CD4-positive, CD25-positive, alpha-beta regulatory T cell (primary cell): ENCODE data around the gene AZU1. TPM values are rescaled to one million over a fixed set of nuclear protein-coding genes. Genes with fewer than 3 reads are reported as not detected.

ENCODE experiments used
- ATAC-seq, 2 donors: fragments of 150-1000 bp; cut with Tn5 transposase; one replicate each; pipeline ENCODE4 v1.10.0; 2021; ENCODE audit warnings: low read depth in 2 of 2, moderate number of reproducible peaks in 2 of 2, moderate library complexity in 1 of 2
- DNase-seq, 3 donors: peaks; one replicate each; pipeline versions ENCODE4 v3.0.0 to v3.0.0-alpha.2; 2012 to 2022; ENCODE audit warnings: mixed read lengths in 1 of 3
- H3K27ac ChIP-seq: one replicate; pipeline ENCODE4 v1.7.0; 2013; ENCODE audit warnings: mild to moderate bottlenecking, low read length; ENCODE audit not compliant: insufficient read depth, poor library complexity, severe bottlenecking
- H3K27me3 ChIP-seq: one replicate; pipeline ENCODE4 v1.7.0; 2013; ENCODE audit warnings: low read length; ENCODE audit not compliant: control insufficient read depth, insufficient read depth
- H3K36me3 ChIP-seq: one replicate; pipeline ENCODE4 v1.7.0; 2013; ENCODE audit warnings: mild to moderate bottlenecking, low read length, moderate library complexity; ENCODE audit not compliant: control insufficient read depth, insufficient read depth
- H3K4me1 ChIP-seq: 2 replicates; pipeline ENCODE4 v1.7.0; 2013; ENCODE audit warnings: mild to moderate bottlenecking, low read length; ENCODE audit not compliant: insufficient read depth, control insufficient read depth, poor library complexity, severe bottlenecking
- H3K4me3 ChIP-seq: one replicate; pipeline ENCODE4 v1.7.0; 2013; ENCODE audit warnings: low read depth, mild to moderate bottlenecking, low read length, moderate library complexity
- H3K9me3 ChIP-seq, 2 experiments: 1 replicate in 1 of 2; 2 replicates in 1 of 2; pipeline ENCODE4 v1.7.0; 2013; ENCODE audit warnings: low read length in 2 of 2, mild to moderate bottlenecking in 1 of 2, moderate library complexity in 1 of 2; ENCODE audit not compliant: control insufficient read depth in 2 of 2
- H3K27ac Mint-ChIP-seq, 3 donors: one replicate each; pipeline ENCODE4 v1.8.0; 2020 to 2022; ENCODE audit warnings: mild to moderate bottlenecking in 3 of 3, mixed read lengths in 3 of 3, moderate library complexity in 2 of 3
- H3K27me3 Mint-ChIP-seq: one replicate; pipeline ENCODE4 v1.8.0; 2022; ENCODE audit warnings: mild to moderate bottlenecking, mixed read lengths
- H3K36me3 Mint-ChIP-seq: one replicate; pipeline ENCODE4 v1.8.0; 2020; ENCODE audit warnings: mixed read lengths
- H3K4me1 Mint-ChIP-seq, 4 donors: one replicate each; pipeline ENCODE4 v1.8.0; 2020 to 2022; ENCODE audit warnings: mixed read lengths in 4 of 4, mild to moderate bottlenecking in 1 of 4
- H3K4me3 Mint-ChIP-seq, 4 donors: one replicate each; pipeline ENCODE4 v1.8.0; 2020 to 2022; ENCODE audit warnings: mild to moderate bottlenecking in 4 of 4, mixed read lengths in 4 of 4, moderate library complexity in 3 of 4
- H3K9me3 Mint-ChIP-seq, 7 donors: one replicate each; pipeline ENCODE4 v1.8.0; 2020 to 2022; ENCODE audit warnings: mixed read lengths in 7 of 7, mild to moderate bottlenecking in 3 of 7, moderate library complexity in 2 of 7
- polyA plus RNA-seq, 4 donors: library from polyadenylated mRNA; unstranded; fragments of 300-500 nt; fragmentation: Illumina TruSeq; gene quantifications; one replicate each; pipeline ENCODE4 v1.2.3, GENCODE V29; 2021
- total RNA-seq: library from RNA; stranded (reverse); gene quantifications from one replicate; pipeline ENCODE4 v1.2.3, GENCODE V29; 2022

Gene AZU1
- total and polyA plus RNA-seq, 5 donors from 2014 or later = 0.59 TPM; not detected in 4

- Mint-ChIP-seq H3K36me3 (peaks cover 5% of the 10 kb centered on the region), H3K4me1 (peaks cover 3 to 28% (median 12%) of the 10 kb centered on the region in 4 donors), H3K27ac (peak overlapping the region in 2 of 3 donors; percentile 79 to 89), H3K9me3 (peaks cover 0 to 1% (median 0%) of the 10 kb centered on the region in 7 donors), H3K27me3 (peaks cover 30% of the 10 kb centered on the region), H3K4me3 (peak overlapping the region; percentile 43 to 85 (median 82))
- no peaks in the 10 kb centered on the region for H3K9me3 ChIP-seq
- H3K4me1 ChIP-seq = peaks cover 30% of the 10 kb centered on the region
- no peak overlapping the region for H3K27ac ChIP-seq
- DNase-seq (peak; percentile 67 to 82 (median 80)), ATAC-seq (peak; percentile 52 to 59)
- H3K27me3 ChIP-seq = peaks cover 4% of the 10 kb centered on the region
- H3K4me3 ChIP-seq = no peak overlapping the region
- H3K36me3 ChIP-seq = no peaks in the 10 kb centered on the region
Observed at GRCh38 chr19:862581-863314, 35.1 kb downstream of the AZU1 start.

GRCh38 chr19:863315-863620 lies 35.6 kb downstream of the AZU1 start:
- no peak overlapping the region for H3K4me3 ChIP-seq
- H3K9me3 Mint-ChIP-seq = peaks cover 0 to 1% (median 0%) of the 10 kb centered on the region in 7 donors
- peaks cover 3 to 28% (median 9%) of the 10 kb centered on the region in 4 donors for H3K4me1 Mint-ChIP-seq

GRCh38 chr19:866769-867300 lies 39.2 kb downstream of the AZU1 start:
- Mint-ChIP-seq H3K27me3 (peaks cover 11% of the 10 kb centered on the region), H3K36me3 (peaks cover 11% of the 10 kb centered on the region), H3K9me3 (peaks cover 0 to 1% (median 0%) of the 10 kb centered on the region in 7 donors), H3K4me3 (no peak overlapping the region), H3K27ac (no peak overlapping the region), H3K4me1 (peaks cover 4 to 33% (median 12%) of the 10 kb centered on the region in 4 donors)
- Histone ChIP-seq H3K27ac (no peak overlapping the region), H3K27me3 (no peaks in the 10 kb centered on the region), H3K36me3 (peaks cover 10% of the 10 kb centered on the region), H3K4me3 (no peak overlapping the region), H3K9me3 (no peaks in the 10 kb centered on the region), H3K4me1 (peaks cover 20% of the 10 kb centered on the region)
- DNase-seq (no peak), ATAC-seq (no peak)

More at GRCh38 chr19:863315-863620, 35.6 kb downstream of the AZU1 start:
- Histone ChIP-seq H3K36me3 (no peaks in the 10 kb centered on the region), H3K9me3 (no peaks in the 10 kb centered on the region), H3K27me3 (peaks cover 4% of the 10 kb centered on the region), H3K4me1 (peaks cover 30% of the 10 kb centered on the region), H3K27ac (no peak overlapping the region)
- Mint-ChIP-seq H3K36me3 (peaks cover 5% of the 10 kb centered on the region), H3K27me3 (peaks cover 25% of the 10 kb centered on the region), H3K4me3 (peak overlapping the region; percentile 78 to 93 (median 82)), H3K27ac (peak overlapping the region in 2 of 3 donors; percentile 72 to 89)
- DNase-seq (no peak), ATAC-seq (no peak)

- Mint-ChIP-seq H3K4me3 (peak overlapping the region in 1 of 4 donors; percentile 54), H3K4me1 (peaks cover 4 to 38% (median 12%) of the 10 kb centered on the region in 4 donors), H3K27ac (peak overlapping the region in 2 of 3 donors; percentile 26 to 38)
Observed at GRCh38 chr19:867301-867793, 39.7 kb downstream of the AZU1 start.

GRCh38 chr19:867855-868457 lies 40.3 kb downstream of the AZU1 start:
- DNase-seq = no peak
- H3K36me3 Mint-ChIP-seq = peaks cover 11% of the 10 kb centered on the region
- H3K27me3 Mint-ChIP-seq = peaks cover 15% of the 10 kb centered on the region
- Histone ChIP-seq H3K4me1 (peaks cover 22% of the 10 kb centered on the region), H3K27ac (no peak overlapping the region), H3K4me3 (no peak overlapping the region), H3K27me3 (no peaks in the 10 kb centered on the region), H3K36me3 (peaks cover 10% of the 10 kb centered on the region), H3K9me3 (no peaks in the 10 kb centered on the region)
- peak overlapping the region in 2 of 3 donors; percentile 26 to 38 for H3K27ac Mint-ChIP-seq
- H3K9me3 Mint-ChIP-seq = peaks cover 0 to 3% (median 0%) of the 10 kb centered on the region in 7 donors
- H3K4me1 Mint-ChIP-seq = peaks cover 2 to 37% (median 14%) of the 10 kb centered on the region in 4 donors
- peak overlapping the region in 1 of 4 donors; percentile 54 for H3K4me3 Mint-ChIP-seq
- ATAC-seq = no peak

More at GRCh38 chr19:867301-867793, 39.7 kb downstream of the AZU1 start:
- Histone ChIP-seq H3K27ac (no peak overlapping the region), H3K9me3 (no peaks in the 10 kb centered on the region), H3K27me3 (no peaks in the 10 kb centered on the region), H3K36me3 (peaks cover 10% of the 10 kb centered on the region), H3K4me3 (no peak overlapping the region), H3K4me1 (peaks cover 25% of the 10 kb centered on the region)
- ATAC-seq (no peak), DNase-seq (no peak)
- Mint-ChIP-seq H3K36me3 (peaks cover 11% of the 10 kb centered on the region), H3K27me3 (peaks cover 10% of the 10 kb centered on the region), H3K9me3 (peaks cover 0 to 1% (median 0%) of the 10 kb centered on the region in 7 donors)

- no peak overlapping the region for H3K4me3 Mint-ChIP-seq
- H3K27ac Mint-ChIP-seq = peak overlapping the region in 1 of 3 donors; percentile 46
- peaks cover 2 to 33% (median 12%) of the 10 kb centered on the region in 4 donors for H3K4me1 Mint-ChIP-seq
- Histone ChIP-seq H3K4me3 (no peak overlapping the region), H3K4me1 (peaks cover 20% of the 10 kb centered on the region), H3K27ac (no peak overlapping the region), H3K27me3 (no peaks in the 10 kb centered on the region), H3K36me3 (peaks cover 10% of the 10 kb centered on the region), H3K9me3 (no peaks in the 10 kb centered on the region)
- H3K36me3 Mint-ChIP-seq = peaks cover 11% of the 10 kb centered on the region
- ATAC-seq (no peak), DNase-seq (no peak)
- peaks cover 9% of the 10 kb centered on the region for H3K27me3 Mint-ChIP-seq
- peaks cover 0 to 3% (median 0%) of the 10 kb centered on the region in 7 donors for H3K9me3 Mint-ChIP-seq
Observed at GRCh38 chr19:868458-869244, 41.0 kb downstream of the AZU1 start.
